ENCODE measurements around the gene TULP1. TPM values are rescaled to one million over a fixed set of nuclear protein-coding genes. Genes with fewer than 3 reads are reported as not detected.
A peak's percentile ranks its signal among the peaks of the same experiment; 100 is the strongest.

TULP1 gene
- total and polyA plus RNA-seq, 2 of the 4 experiments (the other 2 are of a cell fraction): not detected

- intact Hi-C loops (cut with micrococcal nuclease): no loop called here
- no CpG with 5 or more reads among the region's 28 CpGs for WGBS, 2 experiments (ENCODE audit: extremely low coverage in 2 of 2, insufficient read length in 1 of 2)
- H2BK5ac ChIP-seq (ENCODE audit: low read depth, low read length, poor library complexity, severe bottlenecking): peak overlapping the region; percentile 95
- peak overlapping the region; percentile 97 for H3K18ac ChIP-seq (ENCODE audit: low read depth, low read length)
- peaks cover 74% of the 10 kb centered on the region for H3K4me1 ChIP-seq (ENCODE audit: control insufficient read depth, insufficient read depth, low read length)
- dilution Hi-C loops (cut with HindIII; ENCODE audit: low sequenced_read_pairs, unreplicated experiment): no loop called here
- H2BK15ac ChIP-seq (ENCODE audit: low read depth, low read length): peak overlapping the region; percentile 92; the same call in 1 of the 3 replicates
- peaks cover 40% of the 10 kb centered on the region for H3K9me1 ChIP-seq (ENCODE audit: insufficient read depth, low read length)
- POLR2A ChIA-PET (ENCODE audit: unreplicated experiment): interaction anchor here (0.6 kb wide), 2 partner anchors 29 to 79 kb away, joined by 3 to 4 read pairs; no protein-coding TSS in a partner anchor
- BruUV-seq (replicated peaks): no TSS peak
- in situ Hi-C loops (cut with MboI; ENCODE audit: low sequenced_read_pairs): no loop called here
- peak overlapping the region; percentile 97 for H3K14ac ChIP-seq (replicated peaks; ENCODE audit: low read depth, low read length)
- peak overlapping the region; percentile 80 for H3K4me2 ChIP-seq (ENCODE audit: low read depth, low read length)
- H2AK9ac ChIP-seq (replicated peaks; ENCODE audit: low read depth, low read length, poor library complexity): peak overlapping the region; percentile 96
- peak overlapping the region; percentile 96 for H3K56ac ChIP-seq (ENCODE audit: extremely low read depth, insufficient read depth, low read length)
- CTCF ChIA-PET: interaction anchor here (0.6 to 1.3 kb wide), 2 partner anchors 7 to 8 kb away, joined by 3 read pairs; no protein-coding TSS in a partner anchor
- DNase-seq (peak; percentile 81), ATAC-seq (ENCODE audit: low read depth) (peak; percentile 75)
- peak overlapping the region; percentile 97 for H3K4ac ChIP-seq (ENCODE audit: low read depth, low read length)
- H3K27ac ChIP-seq (ENCODE audit: insufficient read depth, low read length): peak overlapping the region; percentile 98
- H3K4me3 ChIP-seq (ENCODE audit: insufficient read depth, low read depth, low read length): no peak overlapping the region
- peak overlapping the region; percentile 97 for H4K91ac ChIP-seq (ENCODE audit: insufficient read depth, low read depth, low read length)
- TF ChIP-seq CHD1 (IDR thresholded peaks at IDR 0.05; ENCODE audit: low read depth, low read length): no peak
- TF ChIP-seq MXI1 (IDR thresholded peaks at IDR 0.05; ENCODE audit: borderline replicate concordance, low read depth, low read length): peak; percentile 9; the same call in 1 of the 2 replicates
- no peak for TF ChIP-seq BHLHE40 (IDR thresholded peaks at IDR 0.05; ENCODE audit: low read depth, low read length)
- TF ChIP-seq POLR2A (IDR thresholded peaks at IDR 0.05; ENCODE audit: low read depth, low read length): 0 out of 2 replicates have a peak, but pooled peaks have one; percentile 24
- no peak for TF ChIP-seq FOS (IDR thresholded peaks at IDR 0.05; ENCODE audit: low read depth, low read length)
- TF ChIP-seq MAZ (IDR thresholded peaks at IDR 0.05; ENCODE audit: borderline replicate concordance, low read depth, low read length): peak; percentile 81; the same call in 1 of the 2 replicates
- peaks cover 31% of the 10 kb centered on the region for H4K20me1 ChIP-seq (ENCODE audit: insufficient read depth, low read length)
- H3K79me1 ChIP-seq (ENCODE audit: low read depth in 1 of 2, low read length in 2 of 2): peaks cover 37 to 96% of the 10 kb centered on the region in 2 experiments
- H4K5ac ChIP-seq (ENCODE audit: low read depth, low read length): peak overlapping the region; percentile 96
- H2BK20ac ChIP-seq (ENCODE audit: low read depth, low read length): peak overlapping the region; percentile 53
- H2AK5ac ChIP-seq (ENCODE audit: low read depth, low read length): peak overlapping the region; percentile 98
- peak overlapping the region; percentile 94 for H3K23ac ChIP-seq (ENCODE audit: low read depth, low read length)
- H2BK120ac ChIP-seq (ENCODE audit: low read depth, low read length): peak overlapping the region; percentile 96
- peak overlapping the region; percentile 94 for H3K9ac ChIP-seq (ENCODE audit: low read depth, low read length)
- peaks cover 10% of the 10 kb centered on the region; the same call in 1 of the 2 replicates for H3K36me3 ChIP-seq (ENCODE audit: control insufficient read depth, insufficient read depth, low read length)
- H3K9me3 ChIP-seq (ENCODE audit: control insufficient read depth, insufficient read depth, low read length): no peaks in the 10 kb centered on the region
- peak overlapping the region; percentile 85 for H2AFZ ChIP-seq (replicated peaks; ENCODE audit: low read length, poor library complexity)
- H3K27me3 ChIP-seq (ENCODE audit: control insufficient read depth, insufficient read depth, low read length): no peaks in the 10 kb centered on the region
- peak overlapping the region; percentile 64 to 93 for H4K8ac ChIP-seq (ENCODE audit: low read depth in 2 of 2, low read length in 2 of 2)
Measured at GRCh38 chr6:35489995-35490791, 22.5 kb downstream of the TULP1 start.

All from IMR-90 (cell line).